GM13977 (cell line): ENCODE results near the gene BCL2L12.
"Not testable (repeated sequence)": the region's sequence is repeated elsewhere in the genome, so short reads cannot be mapped to it uniquely, and the experiment has no call there.

Source experiments
- DNase-seq: peaks from one replicate; pipeline ENCODE4 v3.0.0; 2012; ENCODE audit warnings: low spot score
- CTCF ChIP-seq: IDR thresholded peaks from 2 replicates; pipeline ENCODE4 v1.5.1; 2012; ENCODE audit warnings: mild to moderate bottlenecking, control low read depth; ENCODE audit not compliant: insufficient read depth; ENCODE audit errors: extremely low read depth, missing control alignments
- in situ Hi-C: fragments of 300-500 bp; cut with MboI; formaldehyde crosslinking; loops from one replicate; pipeline ENCODE4 v1.12.0; 2022; ENCODE audit warnings: low sequenced_read_pairs, low pct_unique_long_range_greater_than_20kb, mixed read lengths, inconsistent platforms; ENCODE audit not compliant: unreplicated experiment

Gene BCL2L12

GRCh38 chr19:49665351-49666119 lies at the start of gene BCL2L12, which contains the start of gene IRF3:
Gene BCL2L12, plus strand, starts transcription at chr19:49665933. Its CDS starts 760 bp downstream, at chr19:49666693.
Gene IRF3, minus strand, starts transcription at chr19:49665857. Its CDS starts 1,019 bp downstream, at chr19:49664838.
- TF ChIP-seq CTCF: no peak
- peak; percentile 99 for DNase-seq
- in situ Hi-C loops: no loop called here

- DNase-seq: no peak
- in situ Hi-C loops: no loop called here
These were observed 49.2 kb upstream of the BCL2L12 start for GRCh38 chr19:49616532-49616931.

GRCh38 chr19:49616945-49617344 lies 48.8 kb upstream of the BCL2L12 start:
- no peak for DNase-seq
- in situ Hi-C loops: no loop called here
- no peak for TF ChIP-seq CTCF

More at GRCh38 chr19:49616532-49616931, 49.2 kb upstream of the BCL2L12 start:
- no peak for TF ChIP-seq CTCF

GRCh38 chr19:49617860-49618259 lies 47.9 kb upstream of the BCL2L12 start:
- DNase-seq, in situ Hi-C loops: not testable (repeated sequence)

GRCh38 chr19:49624967-49625910 lies 40.5 kb upstream of the BCL2L12 start:
- DNase-seq: no peak
- TF ChIP-seq CTCF: no peak
- in situ Hi-C loops: no loop called here

GRCh38 chr19:49626226-49626625 lies 39.5 kb upstream of the BCL2L12 start:
- DNase-seq: no peak
- in situ Hi-C loops: no loop called here
- TF ChIP-seq CTCF: no peak

GRCh38 chr19:49629659-49630058 lies 36.1 kb upstream of the BCL2L12 start:
- TF ChIP-seq CTCF: no peak
- in situ Hi-C loops: no loop called here
- DNase-seq: no peak
